Omental fat pad (tissue), 4 donors: ENCODE measurements around the gene BHLHA15. TPM values are rescaled to one million over a fixed set of nuclear protein-coding genes. Genes with fewer than 3 reads are reported as not detected.

ENCODE experiments used
- ATAC-seq: fragments of 150-250 bp; one replicate; pipeline ENCODE4 v1.9.1; 2016; ENCODE audit warnings: mild to moderate bottlenecking, moderate library complexity; ENCODE audit not compliant: low FRiP score
- DNase-seq: peaks from one replicate; pipeline ENCODE4 v3.0.0-alpha.2; 2019; ENCODE audit warnings: low spot score
- total RNA-seq, 4 donors: library from RNA; depleted of rRNA; stranded (reverse); fragments of >200 nt; gene quantifications; one replicate each; pipeline ENCODE4 v1.1.0, GENCODE V29; 2016
- TF ChIP-seq, protein P1 (sequence below), 3 donors: fragments of 450-650 bp; IDR thresholded peaks; one replicate each; pipeline ENCODE4 v1.5.1; 2016 to 2017; ENCODE audit warnings: antibody characterized with exemption in 3 of 3, mild to moderate bottlenecking in 3 of 3, moderate library complexity in 2 of 3

Gene BHLHA15
- 1 to 10 TPM in 2 of 4 donors, not detected in 2; 1.5 to 3.5 TPM for total RNA-seq

DNA sequence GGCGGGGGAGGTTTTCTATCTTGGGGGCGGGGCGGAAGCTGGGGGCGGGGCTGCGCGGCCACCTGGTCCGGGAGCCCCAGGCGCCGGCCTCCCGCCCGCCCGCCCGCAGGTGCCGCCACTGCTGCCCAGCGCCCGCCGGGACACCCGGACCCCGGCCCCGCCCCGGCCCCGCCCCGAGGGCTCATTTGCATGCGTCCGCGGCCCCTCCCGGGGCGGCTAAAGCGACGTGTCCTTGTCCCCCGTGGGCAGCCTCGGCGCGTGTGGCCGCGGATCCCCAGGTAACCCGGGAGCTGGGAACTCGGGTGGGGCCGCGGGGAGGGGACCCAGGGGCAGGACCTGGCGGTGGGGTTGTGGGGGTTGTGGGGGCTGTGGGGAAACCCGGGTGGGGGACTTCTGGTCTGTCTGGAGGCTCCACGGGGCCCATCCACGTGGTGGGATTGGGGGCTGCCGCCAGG lies at the start of gene BHLHA15:
Gene BHLHA15 (plus strand): TSS at position 219 of the 455 bp plus-strand sequence. CDS start 871 bp downstream, outside the sequence.
- ATAC-seq (no peak), DNase-seq (no peak)
- TF ChIP-seq, protein P1, sequence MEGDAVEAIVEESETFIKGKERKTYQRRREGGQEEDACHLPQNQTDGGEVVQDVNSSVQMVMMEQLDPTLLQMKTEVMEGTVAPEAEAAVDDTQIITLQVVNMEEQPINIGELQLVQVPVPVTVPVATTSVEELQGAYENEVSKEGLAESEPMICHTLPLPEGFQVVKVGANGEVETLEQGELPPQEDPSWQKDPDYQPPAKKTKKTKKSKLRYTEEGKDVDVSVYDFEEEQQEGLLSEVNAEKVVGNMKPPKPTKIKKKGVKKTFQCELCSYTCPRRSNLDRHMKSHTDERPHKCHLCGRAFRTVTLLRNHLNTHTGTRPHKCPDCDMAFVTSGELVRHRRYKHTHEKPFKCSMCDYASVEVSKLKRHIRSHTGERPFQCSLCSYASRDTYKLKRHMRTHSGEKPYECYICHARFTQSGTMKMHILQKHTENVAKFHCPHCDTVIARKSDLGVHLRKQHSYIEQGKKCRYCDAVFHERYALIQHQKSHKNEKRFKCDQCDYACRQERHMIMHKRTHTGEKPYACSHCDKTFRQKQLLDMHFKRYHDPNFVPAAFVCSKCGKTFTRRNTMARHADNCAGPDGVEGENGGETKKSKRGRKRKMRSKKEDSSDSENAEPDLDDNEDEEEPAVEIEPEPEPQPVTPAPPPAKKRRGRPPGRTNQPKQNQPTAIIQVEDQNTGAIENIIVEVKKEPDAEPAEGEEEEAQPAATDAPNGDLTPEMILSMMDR (IDR thresholded peaks at IDR 0.05): no peak

DNA sequence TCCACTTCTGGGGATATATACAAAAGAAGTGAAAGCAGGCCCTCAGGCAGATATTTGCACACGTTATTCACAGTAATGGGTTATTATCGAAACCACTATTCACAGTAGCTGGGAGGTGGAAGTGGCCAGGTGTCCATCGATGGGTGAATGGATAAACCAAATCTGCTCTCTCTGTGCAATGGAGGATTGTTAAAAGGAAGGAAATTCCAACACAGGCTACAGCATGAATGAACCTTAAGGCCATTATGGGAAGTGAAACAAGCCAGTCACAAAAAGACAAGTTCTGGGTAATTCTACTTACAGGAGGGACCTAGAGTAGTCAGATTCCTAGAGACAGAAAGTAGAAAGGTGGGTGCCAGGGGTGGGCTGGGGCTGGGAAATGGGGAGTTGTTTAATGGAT lies 48.5 kb upstream of the BHLHA15 start:
- TF ChIP-seq, protein P1 (IDR thresholded peaks at IDR 0.05): no peak
- ATAC-seq: no peak
- no peak for DNase-seq

DNA sequence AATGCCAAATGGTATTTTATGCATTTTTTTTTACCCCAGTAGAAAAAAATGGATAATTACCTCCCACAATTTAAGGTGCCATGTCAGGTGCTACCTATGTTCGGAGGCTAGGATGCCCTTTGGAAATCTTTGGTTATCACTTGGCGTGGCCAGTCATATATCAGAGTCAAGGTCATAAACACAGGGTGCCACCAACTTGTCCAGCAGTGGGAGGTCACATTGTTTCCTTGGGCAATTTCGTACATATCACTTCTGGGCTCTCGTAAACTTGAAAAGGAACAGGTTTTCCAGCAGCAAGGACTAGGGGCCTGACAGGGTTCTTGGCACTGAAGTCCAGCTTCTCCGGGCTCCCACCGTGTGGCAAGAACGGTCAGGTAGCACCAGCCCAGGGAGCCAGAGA lies 48.0 kb upstream of the BHLHA15 start:
- no peak for DNase-seq
- TF ChIP-seq, protein P1 (IDR thresholded peaks at IDR 0.05): no peak
- no peak for ATAC-seq

DNA sequence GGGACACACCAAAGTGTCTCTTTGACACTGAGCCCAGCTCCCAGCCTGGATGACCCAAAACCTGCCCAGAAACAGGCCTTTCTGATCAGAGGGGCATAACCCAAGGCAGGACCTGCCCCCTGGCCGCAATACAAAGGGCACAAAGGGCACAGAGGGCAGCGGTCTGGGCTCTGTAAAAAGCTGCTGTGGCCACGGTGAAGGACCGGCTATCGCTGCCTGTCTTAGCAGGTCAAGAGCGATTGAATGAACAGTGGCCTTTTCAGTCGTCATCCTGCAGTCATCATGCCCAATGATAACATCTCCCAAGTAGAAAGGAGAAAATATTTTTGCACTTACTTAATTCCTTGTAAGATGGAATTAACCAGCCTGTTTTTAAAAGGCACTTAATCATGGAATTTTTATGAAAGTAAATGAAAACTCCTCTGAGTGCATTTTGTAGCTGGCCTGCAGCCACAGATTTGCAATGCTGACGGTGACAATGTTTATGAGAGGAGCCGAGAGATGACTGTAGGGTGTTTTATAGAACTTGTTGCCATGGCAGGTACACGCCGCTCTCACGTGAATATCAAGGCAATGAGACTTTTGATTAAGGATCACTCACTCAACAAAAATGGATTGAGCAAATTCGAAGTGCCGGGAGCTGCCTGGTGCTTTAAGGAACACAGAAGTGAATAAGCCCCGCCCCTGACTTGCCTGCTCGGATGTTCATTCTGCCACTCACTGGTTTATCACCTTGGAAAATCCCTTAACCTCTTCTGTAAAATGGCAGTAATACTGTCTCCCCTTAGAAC lies 47.3 kb upstream of the BHLHA15 start:
- TF ChIP-seq, protein P1 (IDR thresholded peaks at IDR 0.05): no peak
- ATAC-seq (peak; percentile 71), DNase-seq (peak; percentile 38)

DNA sequence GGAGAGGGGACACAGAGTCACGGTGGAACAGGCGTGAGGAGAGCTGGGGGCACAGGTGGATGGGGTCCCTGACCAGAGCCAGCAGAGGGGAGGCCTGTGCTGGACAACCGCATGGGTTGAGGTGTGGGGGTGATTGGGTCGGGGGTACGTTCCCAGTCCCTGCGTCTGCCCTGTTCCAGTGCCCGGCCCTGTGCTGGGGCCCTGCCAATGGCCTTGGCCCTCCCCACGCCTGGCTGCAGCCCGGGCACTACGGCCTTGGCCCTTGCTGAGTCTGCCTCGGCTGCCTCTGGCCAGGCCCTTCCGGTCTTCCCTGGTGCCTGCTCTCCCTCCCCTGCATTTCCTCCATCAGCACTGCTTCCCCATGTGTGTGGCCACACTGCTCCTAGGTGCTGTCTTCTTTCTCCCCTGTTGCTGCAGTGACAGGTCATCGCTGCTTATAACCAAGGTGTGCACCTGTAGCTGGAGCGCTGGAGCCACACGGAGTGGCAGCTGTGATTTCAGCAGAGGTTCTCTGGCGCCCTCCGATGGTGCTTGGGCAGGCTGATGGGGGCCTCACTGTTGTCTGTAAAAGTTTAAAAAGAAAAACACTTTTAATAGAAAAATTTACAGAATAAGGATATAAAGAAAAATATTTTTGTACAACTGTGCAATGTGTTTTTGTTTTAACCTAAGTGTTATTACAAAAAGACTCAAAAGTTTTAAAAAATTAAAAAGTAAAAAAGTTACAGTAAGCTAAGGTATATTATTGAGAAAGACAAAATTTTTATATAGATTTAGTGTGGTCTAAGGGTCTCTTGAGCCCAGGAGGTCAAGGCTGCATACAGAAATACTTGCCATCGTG lies 45.2 kb upstream of the BHLHA15 start:
- no peak for ATAC-seq
- no peak for DNase-seq
- TF ChIP-seq, protein P1 (IDR thresholded peaks at IDR 0.05): peak in 1 of 3 donors; percentile 15

DNA sequence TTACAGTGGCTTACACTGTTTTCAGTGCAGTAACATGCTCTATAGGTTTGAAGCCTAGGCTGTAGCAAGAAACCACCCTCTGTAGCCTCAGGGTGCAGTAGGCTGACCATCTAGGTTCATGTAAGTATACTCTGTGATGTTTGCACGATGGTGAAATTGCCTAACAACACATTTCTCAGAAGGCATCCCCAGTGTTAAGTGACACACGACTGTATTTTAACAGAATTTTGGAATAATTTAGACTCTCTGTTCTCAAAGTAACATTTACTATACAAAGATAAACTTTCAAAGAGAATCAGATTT lies 44.6 kb upstream of the BHLHA15 start:
- ATAC-seq: no peak
- no peak for DNase-seq
- TF ChIP-seq, protein P1 (IDR thresholded peaks at IDR 0.05): no peak
